OCI-M2 (cell line): ENCODE results near the gene FBXL14.
"Not testable (repeated sequence)": the region's sequence is repeated elsewhere in the genome, so short reads cannot be mapped to it uniquely, and the experiment has no call there.

Experiments
- DNase-seq: peaks from one replicate; lab custom pipeline; 2025; ENCODE audit not compliant: unreplicated experiment; lab: John Stamatoyannopoulos, UW

FBXL14 gene

DNA sequence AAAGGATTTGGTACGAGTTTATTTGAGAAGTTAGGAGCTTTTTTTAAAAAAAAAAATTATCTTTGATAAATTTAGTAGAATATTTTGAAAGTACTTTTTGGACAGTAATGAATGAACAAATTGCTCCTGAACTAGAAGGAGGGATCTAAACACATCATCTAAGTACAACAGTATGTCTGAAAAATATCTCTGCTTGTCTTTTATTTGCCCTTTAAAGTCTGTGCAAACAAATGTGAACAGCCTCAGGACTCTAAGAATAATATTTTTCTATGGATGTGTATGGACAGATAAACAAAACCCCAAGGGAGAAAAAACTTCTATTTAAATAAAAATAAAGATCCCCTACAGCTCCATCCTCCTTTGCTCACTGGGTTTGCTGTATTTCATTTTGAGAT is 19.5 kb downstream of the FBXL14 start:
- DNase-seq, result no peak

- no peak for DNase-seq
These were observed 20.2 kb downstream of the FBXL14 start for GRCh38 chr12:1573960-1574864.

DNA sequence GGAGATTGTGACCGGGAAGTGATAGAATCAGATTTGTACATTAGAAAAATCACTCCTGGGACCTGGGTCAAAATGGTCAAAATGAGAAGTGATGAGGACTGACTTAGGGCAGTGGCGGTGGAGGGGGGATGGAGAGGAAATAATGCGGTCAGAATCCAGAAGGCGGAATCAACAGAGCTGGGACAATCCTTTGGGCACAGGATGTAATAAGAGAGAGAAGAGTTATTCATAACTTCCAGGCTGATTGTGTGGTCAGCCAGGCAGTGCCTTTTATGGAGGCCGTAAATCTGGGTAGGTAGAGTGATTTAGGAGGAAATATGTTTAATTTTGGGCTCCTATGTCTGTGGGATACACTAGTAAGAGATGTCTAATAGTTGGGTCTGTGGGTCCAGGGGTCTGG is 21.6 kb downstream of the FBXL14 start:
- no peak for DNase-seq

DNA sequence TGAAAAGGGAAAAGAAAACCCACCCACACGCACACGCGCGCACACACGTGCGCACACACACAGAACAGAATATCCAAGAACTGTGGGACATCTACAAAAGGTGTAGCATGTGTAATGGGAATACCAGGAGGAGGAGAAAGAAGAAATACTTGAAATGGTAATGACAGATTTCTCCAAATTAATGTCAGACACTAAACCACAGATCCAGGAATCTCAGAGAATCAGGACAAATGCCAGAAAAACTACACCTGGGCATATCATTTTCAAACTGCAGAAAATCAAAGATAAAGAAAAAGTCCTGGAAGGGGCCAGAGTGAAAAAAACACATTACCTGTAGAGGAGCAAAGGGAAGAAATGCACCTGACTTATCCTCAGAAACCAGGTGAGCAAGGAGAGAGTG is 26.5 kb downstream of the FBXL14 start:
- DNase-seq, result no peak

- DNase-seq, result no peak
These were observed 27.8 kb downstream of the FBXL14 start for GRCh38 chr12:1566449-1567135.

DNA sequence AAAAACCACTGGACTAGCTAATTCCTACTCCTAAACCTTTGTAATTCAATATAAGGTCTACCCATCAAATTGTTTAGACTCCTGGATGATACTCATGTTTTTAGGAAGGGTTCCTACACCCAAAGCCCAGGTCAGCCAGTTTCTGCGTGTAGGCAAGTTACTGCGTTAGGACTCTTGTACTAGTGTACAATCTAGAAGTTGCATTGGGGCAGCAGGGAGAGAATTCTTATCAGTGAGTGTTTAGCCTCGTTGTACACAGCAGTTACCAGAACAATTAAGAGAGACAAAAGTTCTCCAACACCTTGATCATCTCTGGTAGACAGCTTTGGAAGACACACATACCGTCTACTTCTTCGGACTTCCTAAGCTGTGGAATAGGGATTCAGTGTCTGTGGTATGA is 29.2 kb downstream of the FBXL14 start:
- no peak for DNase-seq

- no peak for DNase-seq
These were observed 30.3 kb downstream of the FBXL14 start for GRCh38 chr12:1564067-1564466.

- no peak for DNase-seq
These were observed 31.5 kb downstream of the FBXL14 start for GRCh38 chr12:1562813-1563407.

GRCh38 chr12:1560704-1561103 is 33.7 kb downstream of the FBXL14 start:
- DNase-seq, result no peak

DNA sequence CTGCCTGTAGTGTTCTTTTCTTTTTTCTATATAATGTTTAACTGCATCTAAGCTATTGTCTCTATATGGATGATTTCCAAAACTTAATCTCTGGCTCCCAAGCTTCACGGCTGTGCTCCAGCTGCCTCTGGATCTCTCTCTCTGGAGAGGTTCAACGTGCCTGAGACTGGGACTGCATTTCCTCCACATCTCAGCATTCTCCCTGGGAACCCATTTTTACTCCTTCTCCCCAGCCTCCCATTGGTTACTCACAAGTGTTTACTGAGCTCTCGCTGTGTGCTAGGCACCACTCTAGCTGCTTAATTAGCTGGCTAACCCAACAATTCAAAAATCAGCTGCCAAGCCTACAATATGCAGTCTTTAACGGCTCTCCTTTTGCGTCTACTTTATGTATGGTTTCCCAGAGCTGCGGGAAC is 34.7 kb downstream of the FBXL14 start:
- no peak for DNase-seq

DNA sequence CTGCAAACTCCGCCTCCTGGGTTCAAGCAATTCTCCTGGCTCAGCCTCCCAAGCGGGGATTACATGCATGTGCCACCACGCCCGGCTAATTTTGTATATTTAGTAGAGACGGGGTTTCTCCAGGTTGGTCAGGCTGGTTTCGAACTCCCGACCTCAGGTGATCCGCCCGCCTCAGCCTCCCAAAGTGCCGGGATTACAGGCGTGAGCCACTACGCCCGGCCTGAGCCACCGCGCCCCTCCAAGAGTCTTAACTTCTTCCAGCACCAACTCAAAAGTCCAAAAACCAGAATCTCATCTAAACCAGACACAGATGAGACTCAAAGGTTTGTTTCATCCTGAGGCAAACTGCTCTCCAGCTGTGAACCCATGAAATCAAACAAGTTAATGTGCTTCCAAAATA is 36.3 kb downstream of the FBXL14 start:
- DNase-seq, result not testable (repeated sequence)

DNA sequence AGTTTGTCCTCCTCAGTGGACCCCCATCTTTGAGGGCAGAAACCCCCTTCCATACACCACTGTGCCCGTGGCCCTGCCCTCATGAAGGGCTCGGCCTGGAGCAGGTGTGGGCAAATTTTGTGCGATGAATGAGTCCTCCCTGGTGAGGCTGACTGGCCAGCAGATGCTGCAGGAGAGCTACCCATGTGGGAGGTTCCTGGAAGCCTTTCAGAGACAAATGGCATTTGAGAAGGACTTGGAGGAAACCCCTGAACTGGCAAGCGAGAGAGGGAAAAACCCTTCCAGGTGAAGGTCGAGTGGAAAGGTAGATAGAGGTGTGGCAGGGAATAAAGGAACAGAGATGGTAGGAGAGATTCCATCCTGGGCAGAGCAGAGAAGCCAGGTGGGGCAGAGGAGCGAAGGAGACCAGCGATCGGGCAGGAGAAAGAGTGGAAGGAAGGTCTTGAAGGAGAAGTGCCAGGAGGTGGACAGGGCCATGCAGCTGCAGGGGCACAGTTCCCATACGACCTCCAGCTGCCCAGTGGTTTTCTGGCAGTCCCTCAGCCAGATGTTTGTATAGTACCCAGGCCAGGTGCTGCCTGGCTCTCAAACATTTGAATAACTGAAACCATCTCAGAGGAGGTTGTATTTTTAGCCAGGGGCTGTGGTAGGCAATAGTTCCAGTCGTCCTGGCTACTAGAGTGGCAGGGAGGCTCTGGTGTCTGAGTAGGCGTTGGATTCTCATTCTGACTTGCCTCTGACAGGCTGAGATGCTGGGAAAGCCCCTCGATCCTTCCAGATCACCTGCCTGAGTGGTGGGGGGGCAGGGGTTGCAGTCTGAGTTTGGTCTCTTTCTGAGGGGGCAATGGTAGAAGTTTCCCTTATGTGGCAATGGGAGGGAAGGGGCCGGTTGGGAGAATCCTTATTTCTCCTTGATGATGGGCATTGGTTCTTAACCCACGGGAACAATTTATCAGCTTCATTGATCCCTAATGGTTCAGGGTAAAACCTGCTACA is 40.1 kb downstream of the FBXL14 start:
- DNase-seq, result no peak

- DNase-seq, result no peak
These were observed 40.8 kb downstream of the FBXL14 start for GRCh38 chr12:1553536-1553935.

- no peak for DNase-seq
These were observed 41.4 kb downstream of the FBXL14 start for GRCh38 chr12:1552911-1553491.

GRCh38 chr12:1552171-1552570 is 42.2 kb downstream of the FBXL14 start:
- DNase-seq, result no peak

DNA sequence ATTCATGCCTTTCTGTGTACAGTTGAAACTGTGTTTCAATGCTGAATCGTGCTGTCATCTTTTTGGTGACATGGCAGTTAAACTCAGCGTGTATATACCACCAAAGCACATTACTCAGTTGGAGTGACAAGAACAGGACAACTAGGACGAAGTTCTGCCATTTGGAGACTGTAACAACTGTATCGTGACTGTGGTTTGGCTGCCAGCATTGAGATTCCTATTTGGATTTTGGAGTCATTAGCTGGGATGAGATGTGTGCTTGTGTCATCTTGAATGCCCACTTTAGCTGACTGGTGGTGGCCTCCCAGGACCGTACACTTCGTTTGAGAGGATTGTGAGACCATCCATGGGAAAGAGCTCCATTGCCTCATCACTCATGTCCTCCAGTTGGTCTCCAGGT is 42.9 kb downstream of the FBXL14 start:
- no peak for DNase-seq

DNA sequence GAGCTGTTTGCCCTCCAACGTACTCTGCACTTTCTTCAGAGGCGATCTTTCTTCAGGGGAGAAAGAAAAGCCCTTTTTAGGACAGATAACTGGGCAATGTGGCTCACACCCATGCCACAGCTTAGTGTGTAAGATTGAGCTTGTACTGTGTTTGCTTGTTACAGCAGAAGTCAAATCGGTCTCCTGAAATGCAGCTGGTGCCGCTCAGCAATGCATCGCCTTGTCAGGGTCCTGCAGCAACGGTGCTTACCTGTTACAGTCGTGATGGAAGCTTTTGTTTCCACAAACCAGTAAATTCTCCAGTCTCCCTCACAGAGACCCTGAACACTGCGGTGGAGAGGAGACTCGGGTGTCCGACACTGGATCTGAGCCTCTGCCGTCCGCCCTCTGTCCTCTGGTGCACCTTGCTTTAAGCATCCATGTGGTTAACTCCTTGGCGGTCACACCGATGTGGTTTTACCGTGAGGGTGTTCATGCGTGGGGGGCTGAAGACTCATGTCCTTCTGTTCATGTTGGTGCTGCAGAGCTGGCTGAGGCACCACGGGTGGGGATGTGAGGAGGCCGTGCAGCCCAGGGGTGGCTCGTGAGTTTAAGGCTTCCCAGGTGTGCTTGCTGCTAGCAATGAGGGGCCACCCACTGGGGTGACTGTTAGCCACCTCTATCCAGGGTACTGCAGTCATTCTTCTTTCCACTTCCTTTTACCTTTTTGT is 47.3 kb downstream of the FBXL14 start:
- no peak for DNase-seq

GRCh38 chr12:1544996-1545700 is 49.2 kb downstream of the FBXL14 start:
- DNase-seq, result no peak

GRCh38 chr12:1542599-1542998 is 51.8 kb downstream of the FBXL14 start:
- DNase-seq, result no peak
